IMR-90 (cell line): ENCODE measurements around the gene TAP2. TPM values are rescaled to one million over a fixed set of nuclear protein-coding genes. Genes with fewer than 3 reads are reported as not detected.

Experiments
- ATAC-seq: fragments of 200-7000 bp; cut with Tn5 transposase; 2 replicates; pipeline ENCODE4 v1.9.1; 2020; ENCODE audit warnings: low read depth, mild to moderate bottlenecking, moderate library complexity
- BruUV-seq: library from RNA; stranded (reverse); fragments of 400-500 nt; replicated peaks from 2 replicates; lab custom pipeline; 2021; lab: Mats Ljungman, UMichigan
- CTCF ChIA-PET: fragments of 300-600 bp; formaldehyde crosslinking; extraction: SDS; loops from one replicate; lab custom pipeline; 2021; ENCODE audit warnings: antibody characterized with exemption; lab: Yijun Ruan, JAX
- POLR2A ChIA-PET: fragments of 300-600 bp; sonication (Branson Sonifier 250); formaldehyde crosslinking; loops from one replicate; lab custom pipeline; 2022; ENCODE audit warnings: antibody characterized with exemption; ENCODE audit not compliant: unreplicated experiment; lab: Charles Lee
- DNase-seq: peaks from one replicate; pipeline ENCODE4 v3.0.0; 2013
- H2AFZ ChIP-seq: replicated peaks from 2 replicates; pipeline ENCODE3; 2013; ENCODE audit warnings: low read length, mild to moderate bottlenecking; ENCODE audit not compliant: poor library complexity
- H2AK5ac ChIP-seq: 2 replicates; pipeline ENCODE4 v1.6.1; 2013; ENCODE audit warnings: low read depth, low read length, inconsistent platforms
- H2AK9ac ChIP-seq: replicated peaks from 2 replicates; pipeline ENCODE3; 2013; ENCODE audit warnings: mild to moderate bottlenecking, low read depth, low read length, moderate library complexity; ENCODE audit not compliant: poor library complexity
- H2BK120ac ChIP-seq: 2 replicates; pipeline ENCODE4 v1.6.1; 2013; ENCODE audit warnings: low read depth, low read length, inconsistent platforms
- H2BK15ac ChIP-seq: 3 replicates; pipeline ENCODE4 v1.6.1; 2013; ENCODE audit warnings: low read depth, low read length, inconsistent platforms
- H2BK20ac ChIP-seq: 2 replicates; pipeline ENCODE4 v1.6.1; 2013; ENCODE audit warnings: low read depth, mild to moderate bottlenecking, inconsistent platforms, low read length, moderate library complexity
- H2BK5ac ChIP-seq: 2 replicates; pipeline ENCODE4 v1.6.1; 2013; ENCODE audit warnings: mild to moderate bottlenecking, low read depth, low read length, inconsistent platforms; ENCODE audit not compliant: poor library complexity, severe bottlenecking
- H3K14ac ChIP-seq: replicated peaks from 2 replicates; pipeline ENCODE4 v1.6.1; 2013; ENCODE audit warnings: low read depth, low read length, inconsistent platforms
- H3K18ac ChIP-seq: 2 replicates; pipeline ENCODE4 v1.6.1; 2013; ENCODE audit warnings: low read depth, low read length, control low read depth
- H3K23ac ChIP-seq: 2 replicates; pipeline ENCODE4 v1.6.1; 2013; ENCODE audit warnings: low read depth, low read length, inconsistent platforms
- H3K27ac ChIP-seq: 2 replicates; pipeline ENCODE4 v1.5.1; 2013; ENCODE audit warnings: mild to moderate bottlenecking, control low read depth, low read length; ENCODE audit not compliant: insufficient read depth
- H3K27me3 ChIP-seq: 2 replicates; pipeline ENCODE4 v1.6.1; 2013; ENCODE audit warnings: low read length; ENCODE audit not compliant: control insufficient read depth, insufficient read depth
- H3K36me3 ChIP-seq: 2 replicates; pipeline ENCODE4 v1.6.1; 2013; ENCODE audit warnings: low read length, mixed read lengths; ENCODE audit not compliant: control insufficient read depth, insufficient read depth
- H3K4ac ChIP-seq: 2 replicates; pipeline ENCODE4 v1.6.1; 2013; ENCODE audit warnings: low read depth, low read length, inconsistent platforms
- H3K4me1 ChIP-seq: 2 replicates; pipeline ENCODE4 v1.6.1; 2013; ENCODE audit warnings: low read length, mixed read lengths; ENCODE audit not compliant: control insufficient read depth, insufficient read depth
- H3K4me2 ChIP-seq: 2 replicates; pipeline ENCODE4 v1.6.1; 2013; ENCODE audit warnings: low read depth, mild to moderate bottlenecking, control low read depth, low read length, moderate library complexity
- H3K4me3 ChIP-seq: 2 replicates; pipeline ENCODE4 v1.5.1; 2013; ENCODE audit warnings: low read depth, mild to moderate bottlenecking, control low read depth, low read length, moderate library complexity; ENCODE audit not compliant: insufficient read depth
- H3K56ac ChIP-seq: 2 replicates; pipeline ENCODE4 v1.6.1; 2013; ENCODE audit warnings: low read length, inconsistent platforms; ENCODE audit not compliant: insufficient read depth; ENCODE audit errors: extremely low read depth
- H3K79me1 ChIP-seq, 2 experiments: 2 replicates each; pipeline ENCODE4 v1.6.1; 2013; ENCODE audit warnings: low read length in 2 of 2, inconsistent platforms in 1 of 2, low read depth in 1 of 2
- H3K9ac ChIP-seq: 2 replicates; pipeline ENCODE4 v1.6.1; 2013; ENCODE audit warnings: low read depth, low read length, control low read depth
- H3K9me1 ChIP-seq: 2 replicates; pipeline ENCODE4 v1.6.1; 2013; ENCODE audit warnings: low read length, inconsistent platforms; ENCODE audit not compliant: insufficient read depth
- H3K9me3 ChIP-seq: 2 replicates; pipeline ENCODE4 v1.6.1; 2013; ENCODE audit warnings: low read length; ENCODE audit not compliant: control insufficient read depth, insufficient read depth
- H4K20me1 ChIP-seq: 2 replicates; pipeline ENCODE4 v1.6.1; 2013; ENCODE audit warnings: low read length, inconsistent platforms; ENCODE audit not compliant: insufficient read depth
- H4K5ac ChIP-seq: 2 replicates; pipeline ENCODE4 v1.6.1; 2013; ENCODE audit warnings: mild to moderate bottlenecking, low read depth, low read length, control low read depth
- H4K8ac ChIP-seq, 2 experiments: 2 replicates each; pipeline ENCODE4 v1.6.1; 2013; ENCODE audit warnings: low read depth in 2 of 2, low read length in 2 of 2, control low read depth in 1 of 2, inconsistent platforms in 1 of 2
- H4K91ac ChIP-seq: 2 replicates; pipeline ENCODE4 v1.6.1; 2013; ENCODE audit warnings: low read depth, low read length, inconsistent platforms; ENCODE audit not compliant: insufficient read depth
- BHLHE40 ChIP-seq: fragments of 150-350 bp; IDR thresholded peaks from 2 replicates; pipeline ENCODE4 v1.6.1; 2016; ENCODE audit warnings: mild to moderate bottlenecking, low read depth, low read length
- CEBPB ChIP-seq: IDR thresholded peaks from 2 replicates; pipeline ENCODE4 v1.6.1; 2012; ENCODE audit warnings: low read depth, low read length, improper control_type of control experiment
- CTCF ChIP-seq: conservative IDR thresholded peaks from 2 replicates; pipeline ENCODE4 v1.5.1; 2012; ENCODE audit warnings: mild to moderate bottlenecking, low read depth, low read length, improper control_type of control experiment
- MXI1 ChIP-seq: IDR thresholded peaks from 2 replicates; pipeline ENCODE4 v1.6.1; 2012; ENCODE audit warnings: low read depth, mild to moderate bottlenecking, low read length, moderate library complexity, borderline replicate concordance
- RAD21 ChIP-seq: IDR thresholded peaks from 2 replicates; pipeline ENCODE4 v1.6.1; 2012; ENCODE audit warnings: low read length, improper control_type of control experiment
- SMC3 ChIP-seq: fragments of 150-350 bp; IDR thresholded peaks from 2 replicates; pipeline ENCODE4 v1.6.1; 2016; ENCODE audit warnings: low read depth, mild to moderate bottlenecking, antibody characterized with exemption, low read length, moderate library complexity
- WGBS, 2 experiments: methylation state at CpG; one replicate each; pipeline versions ENCODE4 v1.1.5 to v1.1.7; 2013; ENCODE audit warnings: missing lambda C conversion rate in 2 of 2; ENCODE audit not compliant: insufficient read length in 1 of 2; ENCODE audit errors: extremely low coverage in 2 of 2; 5-methylcytosine and 5-hydroxymethylcytosine counted together
- dilution Hi-C: fragments of 300-500 bp; cut with HindIII; formaldehyde crosslinking; loops from one replicate; pipeline ENCODE4 v1.14.3; 2018; ENCODE audit warnings: low sequenced_read_pairs; ENCODE audit not compliant: unreplicated experiment
- in situ Hi-C: fragments of 300-500 bp; cut with MboI; formaldehyde crosslinking; loops from 3 replicates; pipeline ENCODE4 v1.14.3; 2019; ENCODE audit warnings: low sequenced_read_pairs, inconsistent platforms, mixed read lengths
- intact Hi-C: fragments of 100-400 bp; cut with micrococcal nuclease; formaldehyde crosslinking; loops from 2 replicates; pipeline ENCODE4 v1.10.0; 2022
- polyA plus RNA-seq, 3 experiments: library from polyadenylated mRNA; depleted of rRNA; stranded (reverse); fragments of >200 nt; gene quantifications; 2 replicates each; pipeline ENCODE4 v1.2.3, GENCODE V29; 2012; ENCODE audit warnings: low replicate concordance in 1 of 3
- total RNA-seq: library from RNA; depleted of rRNA; stranded (reverse); fragments of >200 nt; gene quantifications from 2 replicates; pipeline ENCODE4 v1.2.3, GENCODE V29; 2012

TAP2 gene
- total and polyA plus RNA-seq, 2 of the 4 experiments (the other 2 are of a cell fraction): 6.6 to 11.4 TPM

GRCh38 chr6:32796848-32797776, 41.4 kb downstream of the TAP2 start:
- intact Hi-C loops (loop anchor here (1.0 to 5.0 kb wide), 3 partner anchors 175 to 384 kb away; no protein-coding TSS in a partner anchor), dilution Hi-C loops (no loop called here), in situ Hi-C loops (loop anchor here (5.0 to 10.0 kb wide), 2 partner anchors 380 to 552 kb away; no protein-coding TSS in a partner anchor)
- no peak overlapping the region for H3K27ac ChIP-seq
- no peak overlapping the region for H2AK5ac ChIP-seq
- H4K8ac ChIP-seq: 0 out of 4 replicates have a peak overlapping the region, but pooled peaks of 1 of the 2 experiments have one; percentile 9
- H3K79me1 ChIP-seq: no peaks in the 10 kb centered on the region
- H3K18ac ChIP-seq: no peak overlapping the region
- no peak overlapping the region for H3K56ac ChIP-seq
- no peak overlapping the region for H3K4ac ChIP-seq
- no peak overlapping the region for H4K91ac ChIP-seq
- peak overlapping the region; percentile 92 for H2AFZ ChIP-seq
- no peaks in the 10 kb centered on the region for H3K9me1 ChIP-seq
- CTCF ChIA-PET: interaction anchor here (0.6 to 1.0 kb wide), 4 partner anchors 10 to 570 kb away, joined by 3 to 5 read pairs (median 4); no protein-coding TSS in a partner anchor
- WGBS, 2 experiments: 21% methylated on average over 12 of the region's 30 CpGs; no CpG with 5 or more reads in 1 of the 2 experiments
- no peak overlapping the region for H3K23ac ChIP-seq
- H2AK9ac ChIP-seq: no peak overlapping the region
- H3K36me3 ChIP-seq: no peaks in the 10 kb centered on the region
- no peak overlapping the region for H2BK20ac ChIP-seq
- H3K27me3 ChIP-seq: peaks cover 20% of the 10 kb centered on the region
- H3K4me2 ChIP-seq: peak overlapping the region; percentile 78
- DNase-seq (peak; percentile 58), ATAC-seq (peak; percentile 95)
- peak overlapping the region; percentile 10 for H3K4me3 ChIP-seq
- no peak overlapping the region for H3K14ac ChIP-seq
- POLR2A ChIA-PET: no interaction called here
- no peak overlapping the region for H4K5ac ChIP-seq
- H3K4me1 ChIP-seq: no peaks in the 10 kb centered on the region
- peaks cover 4% of the 10 kb centered on the region for H3K9me3 ChIP-seq
- no TSS peak for BruUV-seq
- peak overlapping the region; percentile 12; the same call in 1 of the 2 replicates for H3K9ac ChIP-seq
- no peaks in the 10 kb centered on the region for H4K20me1 ChIP-seq
- no peak overlapping the region; the same call in 2 of the 3 replicates for H2BK15ac ChIP-seq
- no peak for TF ChIP-seq MXI1
- TF ChIP-seq SMC3: peak; percentile 49
- TF ChIP-seq BHLHE40: no peak
- TF ChIP-seq RAD21: peak; percentile 66
- peak; percentile 86 for TF ChIP-seq CTCF
- peak; percentile 95 for TF ChIP-seq CEBPB
- no peak overlapping the region for H2BK5ac ChIP-seq
- no peak overlapping the region for H2BK120ac ChIP-seq
